Epidermal melanocyte (primary cell): ENCODE results near the gene FRS3.

Experiments used
- DNase-seq: peaks from one replicate; pipeline ENCODE4 v3.0.0; 2011; ENCODE audit warnings: low spot score; ENCODE audit not compliant: insufficient read length

Gene FRS3

DNA sequence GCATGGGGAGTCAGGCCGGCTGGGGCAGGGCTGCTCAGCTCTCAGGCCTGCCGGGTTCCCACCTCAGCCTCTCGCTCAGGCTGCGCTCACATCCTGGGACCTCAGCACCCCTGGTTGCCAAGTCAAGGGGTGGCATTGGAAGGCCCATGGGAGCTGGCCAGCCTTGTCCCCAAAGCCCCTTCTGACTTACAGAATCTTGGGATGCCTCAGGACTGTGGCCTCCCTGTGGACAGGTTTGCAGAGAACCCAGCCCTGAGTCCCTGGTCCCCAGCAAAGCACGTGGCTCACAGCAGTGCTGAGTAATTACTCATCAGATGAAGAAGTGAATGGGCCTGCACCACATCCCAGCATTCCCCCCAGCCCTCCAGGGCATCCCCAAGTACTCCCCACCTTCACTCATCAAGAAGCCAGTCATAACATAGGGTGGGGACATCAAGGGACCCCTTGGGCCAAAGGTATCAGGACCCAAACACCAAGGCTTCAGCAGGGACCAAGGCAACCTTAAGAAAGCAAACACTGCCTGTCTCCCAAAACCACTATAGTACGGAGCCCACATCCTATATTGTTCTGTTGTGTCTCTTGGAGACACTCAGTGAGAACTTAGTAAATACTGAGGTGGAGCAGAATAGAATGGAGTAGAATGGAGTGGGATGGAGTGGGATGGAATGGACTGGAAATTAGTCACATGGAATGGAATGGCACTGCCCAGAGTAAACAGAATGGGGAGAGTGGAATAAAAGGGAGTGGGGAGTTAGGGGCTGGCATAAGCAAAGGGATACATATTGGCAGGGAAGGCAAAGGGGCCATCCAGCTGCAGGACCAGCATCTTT is 36.1 kb downstream of the FRS3 start:
- DNase-seq = no peak

- DNase-seq = no peak
These were observed 37.8 kb downstream of the FRS3 start for GRCh38 chr6:41741625-41742490.

GRCh38 chr6:41740366-41741162 is 39.1 kb downstream of the FRS3 start:
- no peak for DNase-seq

- no peak for DNase-seq
These were observed 40.7 kb downstream of the FRS3 start for GRCh38 chr6:41739041-41739440.

DNA sequence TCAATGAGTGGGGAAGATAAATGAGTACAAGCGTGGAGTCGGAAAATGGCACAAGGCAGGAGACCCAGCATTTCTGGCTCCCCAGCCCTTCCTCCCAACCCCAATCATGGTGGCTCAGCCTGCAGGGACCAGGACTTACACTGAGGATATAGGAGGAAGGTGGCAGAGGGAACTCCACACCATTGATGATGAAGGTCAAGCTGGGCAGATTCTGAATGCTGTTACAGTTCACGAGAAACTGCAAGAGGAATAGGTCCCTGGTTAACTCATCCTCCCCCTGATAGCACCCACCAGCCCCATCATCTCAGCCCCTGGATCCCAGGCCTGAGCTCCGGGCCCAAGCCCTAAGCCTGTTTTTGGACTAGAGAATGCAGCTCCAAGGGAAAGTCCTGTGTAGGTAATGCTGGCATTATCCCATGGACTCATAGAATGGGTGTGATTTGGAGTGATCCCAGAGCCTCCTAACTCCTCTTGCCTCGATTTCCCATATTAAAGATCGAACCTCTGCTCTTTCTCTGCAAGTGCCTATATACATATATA is 42.0 kb downstream of the FRS3 start:
- DNase-seq = no peak

DNA sequence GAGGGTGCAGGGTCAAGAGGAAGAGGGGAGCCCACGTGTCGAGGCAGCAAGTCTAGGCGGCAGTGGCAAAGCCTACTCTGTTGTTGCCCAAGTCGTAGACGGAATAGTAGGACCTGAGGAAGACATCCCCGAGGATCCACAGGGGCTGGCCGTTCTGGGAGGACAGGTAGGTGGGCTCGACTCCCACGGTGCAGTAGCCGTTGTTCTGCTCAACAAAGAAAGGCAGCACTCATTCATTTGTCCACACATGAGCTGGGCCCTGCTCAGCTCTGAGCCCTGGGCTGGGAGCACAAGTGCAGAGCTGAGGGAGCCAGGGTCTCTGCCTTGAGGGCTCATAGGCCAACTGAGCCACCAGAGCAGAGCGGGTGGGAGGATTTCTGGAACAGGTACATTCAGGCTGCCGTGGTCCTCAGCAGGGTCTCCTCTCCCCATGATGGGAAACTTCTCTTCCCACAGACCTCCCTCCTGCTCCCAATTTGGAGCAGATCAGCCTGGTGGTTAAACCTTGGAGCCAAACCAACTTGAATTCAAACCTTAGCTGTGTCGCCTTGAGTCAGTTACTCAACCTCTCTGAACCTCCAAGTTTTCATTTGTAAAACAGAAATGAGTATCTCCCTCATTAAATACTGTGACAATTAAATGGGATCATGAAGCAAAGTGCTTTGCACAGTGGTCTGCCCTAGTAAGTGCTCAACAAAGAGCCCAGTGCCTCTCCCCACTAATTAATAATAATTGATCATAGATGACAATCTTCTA is 42.7 kb downstream of the FRS3 start:
- no peak for DNase-seq

- DNase-seq = no peak
These were observed 43.4 kb downstream of the FRS3 start for GRCh38 chr6:41736186-41736733.

- peak; percentile 98 for DNase-seq
These were observed 44.1 kb downstream of the FRS3 start, which contains the start of gene TFEB for GRCh38 chr6:41735427-41736185. Gene TFEB, minus strand, starts transcription at chr6:41735608. Its CDS starts 44,395 bp downstream, at chr6:41691213.

DNA sequence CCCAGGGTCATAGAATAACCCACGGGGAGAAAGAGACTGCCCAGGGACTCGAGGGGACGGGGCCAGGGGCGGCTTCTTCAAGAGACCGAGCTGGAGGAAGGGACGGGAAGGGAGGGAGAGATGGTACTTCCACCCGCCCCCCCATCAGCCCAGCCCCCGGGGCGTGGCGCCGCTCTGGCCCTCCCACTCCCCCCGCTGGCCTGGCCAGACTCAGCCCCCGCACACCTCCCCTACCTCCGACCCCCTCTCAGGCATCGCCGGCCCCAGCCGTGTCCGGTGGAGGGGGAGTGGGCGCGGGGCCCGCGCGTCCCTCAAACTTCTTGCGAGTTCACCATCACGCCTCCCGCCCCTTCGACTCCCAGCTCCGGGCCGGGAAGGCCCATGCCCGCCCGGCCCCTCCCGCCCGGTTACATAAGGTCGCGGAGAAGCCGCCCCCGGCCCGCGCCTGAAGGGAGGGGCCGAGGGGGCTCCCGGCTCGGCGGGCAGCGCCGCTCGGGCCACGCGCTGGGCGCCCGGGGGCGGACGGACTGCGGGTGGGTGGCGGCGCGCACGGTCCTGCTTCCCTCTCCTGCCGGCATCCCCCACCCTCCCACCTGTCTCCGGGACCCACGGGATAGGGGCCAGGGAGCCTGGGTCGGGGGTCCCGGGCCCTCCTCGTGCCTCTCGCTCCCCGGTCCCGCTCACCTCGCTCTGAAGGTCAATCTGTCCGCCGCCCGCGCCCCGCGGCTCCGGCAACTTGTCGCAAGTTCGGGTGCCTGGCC is 44.9 kb downstream of the FRS3 start:
- DNase-seq = peak; percentile 80

- peak; percentile 75 for DNase-seq
These were observed 45.7 kb downstream of the FRS3 start for GRCh38 chr6:41733707-41734665.

DNA sequence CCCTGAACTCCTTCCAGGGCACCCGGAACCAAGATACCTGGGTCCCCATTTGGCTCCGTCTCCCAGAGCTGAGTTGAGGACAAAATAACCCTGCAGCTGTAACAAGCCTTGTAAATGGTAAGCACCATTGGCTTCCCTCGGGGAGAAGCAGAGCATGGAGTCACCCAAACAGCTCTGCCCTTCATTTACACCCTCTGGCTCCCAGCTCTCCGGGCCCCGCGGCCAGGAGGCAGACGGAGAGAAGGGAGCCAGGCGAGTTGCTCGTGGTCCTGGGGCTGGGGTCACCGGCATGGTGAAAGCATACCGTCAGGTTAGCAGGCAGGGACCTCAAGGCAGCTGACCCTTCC is 46.4 kb downstream of the FRS3 start:
- DNase-seq = no peak

DNA sequence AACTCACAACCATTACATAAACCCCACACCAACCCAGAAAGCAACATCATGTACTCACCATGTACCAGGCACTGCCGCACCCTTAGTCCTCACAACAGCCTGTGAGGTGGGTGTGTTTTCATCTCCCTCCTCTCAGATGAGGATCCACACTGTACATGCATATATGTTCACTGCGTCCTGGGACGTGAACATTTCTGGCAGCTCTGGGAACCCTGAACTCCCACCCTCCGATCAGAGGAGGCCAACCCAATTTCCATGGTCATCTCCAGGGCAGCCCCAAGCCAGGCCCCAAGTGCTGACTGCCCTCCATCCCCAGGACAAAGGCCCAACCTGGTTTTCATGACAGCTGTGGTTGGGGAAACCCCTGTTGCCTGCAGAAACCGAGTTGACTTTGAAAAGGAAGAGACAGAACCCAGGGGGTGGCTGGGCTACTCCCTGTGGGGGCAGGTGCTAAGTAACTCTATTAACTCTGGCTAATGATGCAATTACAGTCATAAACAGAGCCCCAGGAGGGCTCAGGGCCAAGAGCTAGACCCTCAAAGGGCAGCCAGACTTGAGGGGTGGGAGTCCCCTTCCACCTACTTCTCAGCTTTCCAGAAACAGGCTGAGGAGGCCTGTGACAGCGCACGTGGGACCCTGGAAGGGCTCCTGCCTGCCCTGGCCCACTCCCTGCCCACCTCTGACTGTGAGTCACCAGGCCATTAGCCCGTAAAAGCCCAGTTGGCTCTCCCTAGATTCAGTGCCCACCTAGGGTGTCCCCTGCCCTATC is 46.9 kb downstream of the FRS3 start:
- DNase-seq = no peak

DNA sequence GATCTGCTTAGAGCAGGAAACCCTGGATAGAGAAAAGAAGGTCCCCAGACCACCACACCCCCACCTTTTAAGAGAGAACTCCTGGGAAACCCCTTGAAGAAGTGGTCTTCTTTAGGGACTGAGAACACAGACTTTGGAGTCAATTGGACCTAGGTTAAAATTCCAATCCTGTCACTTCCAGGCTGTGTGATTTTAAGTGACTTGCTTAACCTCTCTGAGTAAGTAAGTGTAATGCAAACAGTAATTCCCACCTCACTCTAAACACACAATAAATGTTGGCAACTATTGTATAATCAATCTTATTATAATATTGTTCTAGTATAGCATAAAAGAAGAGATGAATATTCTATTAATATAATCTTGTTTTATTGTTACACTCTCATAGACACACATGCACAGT is 47.6 kb downstream of the FRS3 start:
- no peak for DNase-seq

GRCh38 chr6:41731561-41732086 is 48.1 kb downstream of the FRS3 start:
- no peak for DNase-seq

DNA sequence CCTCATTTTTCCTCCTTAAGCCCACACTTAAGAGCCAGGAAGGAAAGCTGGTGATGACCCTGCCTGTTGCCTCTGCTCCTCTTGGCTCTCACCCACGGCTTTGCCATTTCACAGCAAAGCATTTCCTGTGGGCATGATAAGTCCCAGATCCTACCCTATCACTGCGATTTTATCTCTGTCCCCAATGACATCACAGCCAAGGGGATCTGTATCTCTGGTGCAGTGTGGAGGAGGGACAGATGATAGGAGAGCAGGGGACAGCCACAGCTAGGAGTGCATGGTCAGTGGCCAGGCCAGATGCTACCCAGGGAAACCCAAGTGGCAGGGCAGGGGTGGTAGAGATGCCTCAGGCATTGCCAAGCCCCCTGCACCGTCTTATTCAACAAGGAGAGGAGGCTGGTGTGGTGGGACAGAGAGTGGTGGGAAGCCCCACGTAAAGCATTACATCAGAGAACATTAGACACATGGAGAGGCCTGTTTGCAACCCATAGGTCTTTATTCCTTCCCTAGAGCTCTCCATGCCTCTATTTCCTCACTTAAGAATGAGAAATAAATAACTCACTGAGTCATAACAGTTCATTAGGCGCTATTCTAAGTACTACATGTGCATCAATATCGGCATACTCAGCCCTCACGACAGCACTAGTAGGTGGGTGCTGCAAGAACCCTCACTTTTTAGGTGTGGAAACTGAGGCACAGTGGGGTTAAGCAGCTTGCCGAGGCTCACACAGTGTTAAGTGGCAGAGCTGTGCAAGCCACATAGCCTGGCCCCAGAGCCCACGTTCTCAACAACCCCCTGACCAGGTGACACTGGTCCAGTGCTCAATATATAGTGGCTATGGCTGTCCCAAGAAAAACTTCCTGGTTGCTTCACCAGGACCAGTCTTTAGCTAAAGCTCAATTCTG is 48.9 kb downstream of the FRS3 start:
- no peak for DNase-seq

GRCh38 chr6:41729624-41730023 is 50.1 kb downstream of the FRS3 start:
- DNase-seq = no peak
